Superior temporal gyrus (tissue), 1 donor: ENCODE data around the gene SOX5.
A peak's percentile ranks its signal among the peaks of the same experiment; 100 is the strongest.
"Not testable (repeated sequence)": the region's sequence is repeated elsewhere in the genome, so short reads cannot be mapped to it uniquely, and the experiment has no call there.

Experiments used
- DNase-seq: peaks from one replicate; pipeline ENCODE4 v3.0.0-alpha.2; 2016; ENCODE audit errors: extremely low spot score

Gene SOX5

GRCh38 chr12:23834076-23834475, 115.4 kb downstream of the SOX5 start:
- no peak for DNase-seq

GRCh38 chr12:23831739-23832138, 117.7 kb downstream of the SOX5 start:
- no peak for DNase-seq

- DNase-seq: no peak
These were observed 119.3 kb downstream of the SOX5 start for GRCh38 chr12:23830210-23830609.

GRCh38 chr12:23827353-23827752, 122.1 kb downstream of the SOX5 start:
- DNase-seq: no peak

- DNase-seq: not testable (repeated sequence)
These were observed 124.3 kb downstream of the SOX5 start for GRCh38 chr12:23825124-23825523.

- DNase-seq: no peak
These were observed 125.1 kb downstream of the SOX5 start for GRCh38 chr12:23824358-23824757.

GRCh38 chr12:23822883-23823282, 126.6 kb downstream of the SOX5 start:
- not testable (repeated sequence) for DNase-seq

GRCh38 chr12:23817345-23817744, 132.1 kb downstream of the SOX5 start:
- DNase-seq: no peak

GRCh38 chr12:23816394-23816851, 133.0 kb downstream of the SOX5 start:
- DNase-seq: no peak

- DNase-seq: no peak
These were observed 133.7 kb downstream of the SOX5 start for GRCh38 chr12:23815810-23816209.

- DNase-seq: no peak
These were observed 136.3 kb downstream of the SOX5 start for GRCh38 chr12:23813206-23813605.

- DNase-seq: no peak
These were observed 139.1 kb downstream of the SOX5 start for GRCh38 chr12:23810329-23810902.

- DNase-seq: no peak
These were observed 145.9 kb downstream of the SOX5 start for GRCh38 chr12:23803540-23803939.

- DNase-seq: no peak
These were observed 154.0 kb downstream of the SOX5 start for GRCh38 chr12:23795494-23795893.

GRCh38 chr12:23781118-23781517, 168.4 kb downstream of the SOX5 start:
- DNase-seq: no peak

- no peak for DNase-seq
These were observed 174.3 kb downstream of the SOX5 start for GRCh38 chr12:23775208-23775607.

- peak; percentile 94 for DNase-seq
These were observed 178.1 kb downstream of the SOX5 start for GRCh38 chr12:23771240-23771949.

- DNase-seq: no peak
These were observed 179.1 kb downstream of the SOX5 start for GRCh38 chr12:23770202-23770938.

GRCh38 chr12:23767834-23768233, 181.6 kb downstream of the SOX5 start:
- DNase-seq: no peak

- DNase-seq: no peak
These were observed 185.7 kb downstream of the SOX5 start for GRCh38 chr12:23763724-23764123.

- no peak for DNase-seq
These were observed 189.0 kb downstream of the SOX5 start for GRCh38 chr12:23760495-23760894.

- no peak for DNase-seq
These were observed 190.9 kb downstream of the SOX5 start for GRCh38 chr12:23758608-23759007.

GRCh38 chr12:23757541-23757962, 191.9 kb downstream of the SOX5 start:
- DNase-seq: no peak
